GM18502 (cell line): ENCODE data around the gene C1QL1.
A peak's percentile ranks its signal among the peaks of the same experiment; 100 is the strongest.

ENCODE experiments used
- ATAC-seq: cut with Tn5 transposase; IDR thresholded peaks from one replicate; pipeline ENCODE4 v1.9.1; 2021; ENCODE audit warnings: mild to moderate bottlenecking; ENCODE audit not compliant: unreplicated experiment, poor library complexity

C1QL1 gene

DNA sequence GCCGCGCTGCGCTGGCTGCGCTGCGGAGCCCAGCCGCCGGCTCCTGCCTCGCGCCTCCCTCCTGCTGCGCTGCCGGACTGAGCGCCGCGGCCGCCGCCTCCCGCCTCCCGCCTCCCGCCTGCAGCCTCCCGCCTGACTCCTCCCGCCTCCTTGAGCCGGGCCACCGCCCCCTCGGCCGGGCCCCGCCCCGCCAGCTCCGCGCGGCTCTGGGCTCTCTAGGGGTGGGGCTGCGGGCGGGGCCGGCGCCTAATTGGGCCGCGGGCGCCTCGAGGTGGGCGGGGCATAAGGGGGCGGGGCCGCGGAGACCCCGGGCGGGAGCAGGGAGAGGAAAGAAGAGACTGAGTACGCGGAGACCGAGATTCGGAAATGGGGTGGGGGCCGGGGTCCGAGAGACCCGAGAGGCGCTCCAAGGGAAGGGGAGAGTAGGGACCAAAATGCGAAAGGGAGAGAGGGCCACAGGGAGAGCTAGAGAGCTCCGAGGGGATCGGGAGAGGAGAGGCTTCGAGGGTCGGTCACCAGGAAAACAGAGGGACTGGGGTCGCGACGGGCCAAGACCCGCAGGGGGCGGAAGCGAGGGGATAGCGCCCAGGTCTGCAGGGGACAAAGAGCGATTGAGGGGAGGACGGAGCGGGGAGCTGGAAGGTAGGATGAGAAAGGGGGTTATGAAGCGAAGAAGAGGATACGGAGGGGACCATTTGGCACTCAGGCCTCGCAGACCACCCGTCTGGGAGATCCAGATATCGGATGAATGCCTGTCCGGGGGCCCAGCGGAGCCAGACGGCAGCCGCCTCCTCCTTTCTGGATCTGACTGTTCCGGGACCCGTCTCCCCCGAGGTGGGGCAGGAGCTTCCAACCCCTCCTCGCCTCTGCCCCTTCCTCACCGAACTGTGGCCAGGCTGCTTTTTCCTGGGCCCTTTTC is at the start of gene C1QL1:
TSS of gene C1QL1 (minus strand) at position 79 of the 919 bp plus-strand sequence. CDS start 255 bp downstream, outside the sequence.
- ATAC-seq, result peak; percentile 90

DNA sequence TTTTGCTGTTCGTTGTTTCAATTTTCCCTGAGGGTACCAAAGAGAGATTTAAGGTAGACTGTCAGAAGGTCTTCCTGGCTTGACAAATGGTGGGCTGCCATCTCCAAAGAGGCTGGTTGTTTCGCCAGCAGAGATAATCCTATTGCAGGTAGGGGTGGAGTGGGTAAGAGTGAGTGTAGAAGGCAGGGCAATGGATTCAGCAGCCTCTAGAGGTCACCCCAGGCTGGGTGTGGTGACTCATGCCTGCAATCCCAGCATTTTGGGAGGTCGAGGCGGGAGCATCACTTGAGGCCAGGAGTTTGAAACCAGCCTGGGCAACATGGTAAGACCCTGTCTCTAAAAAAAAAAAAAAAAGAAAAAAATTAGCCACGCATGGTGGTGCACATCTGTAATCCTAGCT is 48.7 kb upstream of the C1QL1 start:
- no peak for ATAC-seq

GRCh38 chr17:45016237-45016636 is 48.1 kb upstream of the C1QL1 start:
- no peak for ATAC-seq

GRCh38 chr17:45013021-45013997 is 45.2 kb upstream of the C1QL1 start:
- no peak for ATAC-seq

DNA sequence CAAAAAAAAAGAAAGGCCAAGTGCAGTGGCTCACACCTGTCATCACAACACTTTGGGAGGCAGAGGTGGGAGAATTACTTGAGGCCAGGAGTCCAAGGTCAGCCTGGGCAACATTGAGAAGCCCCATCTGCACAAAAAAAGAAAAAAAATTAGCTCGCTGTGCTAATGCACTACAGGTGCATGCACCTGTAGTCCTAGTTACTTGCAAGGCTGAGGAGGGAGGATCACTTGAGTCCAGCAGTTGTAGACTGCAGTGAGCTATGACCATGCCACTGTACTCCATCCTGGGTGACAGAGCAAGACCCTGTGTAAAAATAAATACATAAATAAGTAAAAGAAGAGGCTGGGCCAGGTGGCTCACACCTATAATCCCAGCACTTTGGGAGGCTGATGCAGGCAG is 43.7 kb upstream of the C1QL1 start:
- no peak for ATAC-seq

- no peak for ATAC-seq
Measured at GRCh38 chr17:45009676-45010467, 41.8 kb upstream of the C1QL1 start.

- ATAC-seq, result no peak
Measured at GRCh38 chr17:45008216-45008615, 40.1 kb upstream of the C1QL1 start.

GRCh38 chr17:45006927-45007461 is 38.9 kb upstream of the C1QL1 start:
- ATAC-seq, result no peak

- no peak for ATAC-seq
Measured at GRCh38 chr17:45005700-45006099, 37.6 kb upstream of the C1QL1 start.

GRCh38 chr17:45004388-45004787 is 36.3 kb upstream of the C1QL1 start:
- no peak for ATAC-seq

DNA sequence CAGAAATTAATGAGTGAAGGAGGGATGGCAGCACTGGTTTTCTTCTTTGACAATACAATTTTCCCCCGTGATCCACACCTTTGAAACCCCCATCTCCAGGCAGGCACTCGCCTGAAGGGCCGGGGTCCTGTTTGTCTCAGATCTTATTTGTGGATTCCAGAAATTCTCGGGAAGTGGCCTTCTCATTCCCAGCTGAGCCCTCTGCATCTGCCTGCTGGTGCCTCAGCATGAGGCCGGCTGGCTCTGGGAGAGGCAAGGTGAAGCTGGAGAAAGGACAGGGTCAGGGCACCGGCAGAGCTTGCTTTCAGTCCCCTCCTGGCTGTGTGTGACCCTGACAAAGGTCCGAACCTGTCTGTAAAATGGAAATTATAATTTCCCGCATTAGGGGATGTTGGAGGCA is 35.8 kb upstream of the C1QL1 start:
- ATAC-seq, result no peak

DNA sequence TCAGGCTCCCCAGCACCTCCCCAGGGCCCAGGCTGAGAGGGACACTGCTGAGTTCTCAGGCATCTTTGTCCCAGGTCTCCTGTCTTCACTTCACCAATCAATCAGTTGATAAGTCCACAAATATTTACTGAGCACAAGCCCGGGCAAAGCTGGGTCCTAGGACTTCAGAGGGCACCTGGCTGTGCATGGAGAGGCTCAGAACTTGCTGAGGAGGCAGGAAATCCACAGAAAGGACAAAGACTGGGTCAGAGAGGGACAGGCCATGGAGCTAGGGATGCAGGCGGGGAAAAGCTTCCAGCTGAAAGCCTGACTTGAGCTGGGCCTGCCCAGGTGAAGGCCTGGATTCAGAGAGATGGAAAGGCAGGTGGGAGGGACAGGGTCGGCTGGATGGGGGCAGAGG is 33.2 kb upstream of the C1QL1 start:
- no peak for ATAC-seq

DNA sequence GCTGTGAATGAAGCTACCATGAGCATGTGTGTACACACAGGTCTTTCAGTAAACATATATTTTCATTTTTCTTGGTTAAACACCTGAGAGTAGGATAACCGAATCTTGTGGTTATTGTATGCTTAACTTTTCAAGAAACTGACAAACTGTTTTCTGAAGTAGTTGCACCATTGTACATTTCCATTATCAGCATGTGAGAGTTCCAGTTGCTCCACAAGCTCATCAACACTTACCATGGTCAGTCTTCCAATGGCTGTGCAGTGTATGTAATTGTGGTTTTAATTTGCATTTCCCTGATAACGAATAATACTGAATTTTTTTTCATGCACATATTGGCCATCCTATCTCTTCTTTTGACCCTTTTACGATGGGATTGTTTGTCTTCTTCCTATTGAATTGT is 31.3 kb upstream of the C1QL1 start:
- no peak for ATAC-seq

DNA sequence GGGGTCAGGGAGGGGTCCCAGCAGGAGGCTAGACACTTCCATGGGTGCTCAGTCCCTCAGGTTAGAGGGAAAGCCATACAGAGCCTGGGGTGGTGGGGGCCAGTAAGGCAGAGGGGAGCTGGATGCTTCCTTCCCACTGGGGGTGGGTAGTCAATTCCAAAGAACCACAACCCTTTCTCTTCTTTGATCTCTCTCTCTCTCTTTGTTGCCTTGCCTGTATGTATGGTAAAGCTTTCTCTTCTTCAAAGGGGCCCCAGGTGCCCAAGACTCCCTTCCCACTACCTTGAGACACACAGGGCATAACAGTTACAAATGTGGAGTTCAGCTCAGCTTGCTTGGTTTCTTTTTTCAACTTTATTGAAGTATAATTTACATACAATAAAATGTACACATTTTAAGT is 30.5 kb upstream of the C1QL1 start:
- no peak for ATAC-seq

- no peak for ATAC-seq
Measured at GRCh38 chr17:44997733-44998520, 29.8 kb upstream of the C1QL1 start.

GRCh38 chr17:44996304-44996703 is 28.2 kb upstream of the C1QL1 start:
- ATAC-seq, result no peak

DNA sequence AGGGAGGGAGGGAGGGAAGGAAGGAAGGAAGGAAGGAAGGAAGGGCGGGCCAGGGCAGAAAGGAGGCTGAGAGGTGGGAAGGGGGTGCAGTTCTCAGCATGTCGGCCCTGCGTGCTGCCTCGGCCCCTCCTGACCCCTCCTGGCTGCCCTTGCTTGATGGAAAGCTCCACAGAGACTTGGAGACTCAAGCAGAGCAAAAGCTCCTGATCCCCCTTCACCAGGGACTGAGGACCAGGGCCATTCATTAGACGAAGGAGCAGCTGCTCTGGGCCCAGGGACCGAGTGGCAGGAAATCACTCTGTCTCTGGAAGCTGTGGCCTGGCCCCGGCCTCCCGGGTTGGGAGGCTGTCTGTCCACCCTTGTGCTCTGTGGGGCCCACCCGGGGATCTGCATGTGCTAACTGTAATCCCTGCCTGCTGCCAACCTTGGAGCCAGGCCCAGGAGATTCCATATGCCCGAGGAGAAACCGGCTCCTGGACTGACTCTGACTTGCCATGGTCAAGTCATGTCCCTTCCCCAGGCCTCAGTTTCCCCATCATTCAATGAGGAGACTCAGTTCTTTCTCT is 27.4 kb upstream of the C1QL1 start:
- ATAC-seq, result no peak

DNA sequence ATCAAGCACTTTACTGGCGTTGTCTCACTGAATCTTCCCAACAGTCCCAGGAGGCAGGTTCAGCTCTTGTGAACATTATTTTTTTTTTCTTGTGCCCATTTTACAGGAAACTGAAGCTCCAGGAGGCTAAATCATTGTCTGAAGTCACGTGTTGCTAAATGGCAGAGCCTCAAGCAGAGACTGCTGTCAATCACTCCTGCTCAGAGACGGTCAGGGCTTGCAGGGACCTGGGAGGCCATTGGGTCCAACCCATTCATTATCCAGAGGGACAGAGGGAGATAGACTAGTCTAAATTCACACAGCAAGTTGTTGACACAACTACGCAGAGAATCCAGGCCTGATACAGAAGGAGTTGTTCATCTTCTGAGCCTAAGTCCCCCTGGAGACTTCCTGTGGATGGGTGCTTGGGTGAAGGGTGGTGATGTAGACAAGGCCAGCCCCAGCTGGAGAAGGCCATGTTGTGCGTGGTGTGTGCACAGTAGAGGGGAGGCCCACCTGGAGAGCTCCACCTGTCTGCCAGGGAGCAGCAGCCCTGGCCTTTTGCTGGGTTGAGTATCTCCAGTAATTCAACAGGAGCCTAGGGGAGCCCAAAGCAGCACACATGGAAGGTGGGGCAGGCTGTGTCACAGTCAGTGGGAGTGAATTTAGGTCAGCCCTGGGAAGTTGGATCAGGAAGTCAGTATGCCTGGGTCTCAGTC is 24.3 kb upstream of the C1QL1 start:
- ATAC-seq, result no peak
